HEK293 (cell line): Measurements from ENCODE around the gene ERH.

Experiments
- CTCF ChIA-PET: fragments of 350-600 bp; formaldehyde crosslinking; extraction: SDS; loops from one replicate; lab custom pipeline; 2021; ENCODE audit warnings: antibody characterized with exemption; lab: Yijun Ruan, JAX
- POLR2A ChIA-PET: fragments of 300-600 bp; formaldehyde crosslinking; extraction: SDS; loops from one replicate; lab custom pipeline; 2020; ENCODE audit warnings: antibody characterized with exemption, inconsistent platforms; lab: Yijun Ruan, JAX
- H3K27ac ChIP-seq: fragments of 200-500 bp; sonication (Bioruptor generic); 2 replicates; pipeline ENCODE4 v1.5.1; 2014; ENCODE audit warnings: low read depth, low read length, control low read depth, inconsistent platforms; ENCODE audit errors: extremely low read depth
- H3K36me3 ChIP-seq, 2 experiments: fragments of 200-500 bp in 1 of 2; sonication (Bioruptor generic) in 1 of 2; 1 replicate in 1 of 2; 2 replicates in 1 of 2; pipeline ENCODE4 v1.5.1; 2014 to 2017; ENCODE audit warnings: inconsistent platforms in 2 of 2, low read length in 2 of 2; ENCODE audit not compliant: control insufficient read depth in 2 of 2, insufficient read depth in 1 of 2
- H3K4me1 ChIP-seq: fragments of 200-500 bp; sonication (Bioruptor generic); 2 replicates; pipeline ENCODE4 v1.5.1; 2014; ENCODE audit warnings: mild to moderate bottlenecking, low read length, inconsistent platforms; ENCODE audit not compliant: control insufficient read depth, insufficient read depth
- H3K4me3 ChIP-seq: 2 replicates; pipeline ENCODE4 v1.5.1; 2011; ENCODE audit warnings: low read depth, mild to moderate bottlenecking, control low read depth, low read length, moderate library complexity
- H3K9me3 ChIP-seq: fragments of 200-500 bp; sonication (Bioruptor generic); 2 replicates; pipeline ENCODE4 v1.5.1; 2014; ENCODE audit warnings: low read depth, low read length, inconsistent platforms; ENCODE audit not compliant: control insufficient read depth, insufficient read depth
- FEZF1 ChIP-seq: fragments of 450-650 bp; formaldehyde crosslinking; IDR thresholded peaks from 2 replicates; pipeline ENCODE4 v1.5.1; 2016; ENCODE audit warnings: missing biosample characterization, missing genetic modification characterization
- MEIS1 ChIP-seq: sonication (generic); formaldehyde crosslinking; IDR thresholded peaks from 2 replicates; pipeline ENCODE4 v1.8.1; 2022; ENCODE audit warnings: missing genetic modification reagents, mild to moderate bottlenecking, borderline replicate concordance
- SCRT2 ChIP-seq: fragments of 450-650 bp; formaldehyde crosslinking; IDR thresholded peaks from 2 replicates; pipeline ENCODE4 v1.5.1; 2016; ENCODE audit warnings: missing biosample characterization, missing genetic modification characterization
- ZNF214 ChIP-seq: fragments of 450-650 bp; formaldehyde crosslinking; IDR thresholded peaks from 2 replicates; pipeline ENCODE4 v1.5.1; 2017; ENCODE audit warnings: missing biosample characterization, mild to moderate bottlenecking, missing genetic modification characterization, borderline replicate concordance
- ZNF239 ChIP-seq: fragments of 450-650 bp; formaldehyde crosslinking; IDR thresholded peaks from 2 replicates; pipeline ENCODE4 v1.5.1; 2016; ENCODE audit warnings: missing biosample characterization, missing genetic modification characterization
- ZNF266 ChIP-seq: fragments of 450-650 bp; formaldehyde crosslinking; IDR thresholded peaks from 2 replicates; pipeline ENCODE4 v1.5.1; 2016; ENCODE audit warnings: missing biosample characterization, missing genetic modification characterization, low read depth
- ZNF433 ChIP-seq: fragments of 450-650 bp; formaldehyde crosslinking; IDR thresholded peaks from 2 replicates; pipeline ENCODE4 v1.5.1; 2016; ENCODE audit warnings: missing biosample characterization, missing genetic modification characterization, low read depth
- ZNF501 ChIP-seq: fragments of 450-650 bp; formaldehyde crosslinking; IDR thresholded peaks from 2 replicates; pipeline ENCODE4 v1.5.1; 2016; ENCODE audit warnings: missing biosample characterization, missing genetic modification characterization
- ZNF521 ChIP-seq: fragments of 450-650 bp; formaldehyde crosslinking; IDR thresholded peaks from 2 replicates; pipeline ENCODE4 v1.5.1; 2017; ENCODE audit warnings: missing biosample characterization, mild to moderate bottlenecking, missing genetic modification characterization
- ZNF596 ChIP-seq: fragments of 450-650 bp; IDR thresholded peaks from 2 replicates; pipeline ENCODE4 v1.5.0; 2018; ENCODE audit warnings: missing biosample characterization, mild to moderate bottlenecking, missing genetic modification characterization, moderate library complexity
- ZNF658 ChIP-seq: fragments of 450-650 bp; formaldehyde crosslinking; IDR thresholded peaks from 2 replicates; pipeline ENCODE4; 2016; ENCODE audit warnings: missing biosample characterization, missing genetic modification characterization
- ZNF791 ChIP-seq: fragments of 450-650 bp; formaldehyde crosslinking; IDR thresholded peaks from 2 replicates; pipeline ENCODE4 v1.5.1; 2016; ENCODE audit warnings: missing biosample characterization, missing genetic modification characterization
- ZNF792 ChIP-seq: fragments of 450-650 bp; formaldehyde crosslinking; IDR thresholded peaks from 2 replicates; pipeline ENCODE4 v1.5.1; 2016; ENCODE audit warnings: missing biosample characterization, missing genetic modification characterization
- ZNF837 ChIP-seq: fragments of 450-650 bp; formaldehyde crosslinking; IDR thresholded peaks from 2 replicates; pipeline ENCODE4 v1.5.1; 2016; ENCODE audit warnings: missing biosample characterization, missing genetic modification characterization
- ZXDB ChIP-seq: fragments of 450-650 bp; formaldehyde crosslinking; IDR thresholded peaks from 2 replicates; pipeline ENCODE4 v1.5.1; 2016; ENCODE audit warnings: missing biosample characterization, missing genetic modification characterization
- TF ChIP-seq, protein P1 (sequence below): fragments of 450-650 bp; formaldehyde crosslinking; IDR thresholded peaks from 2 replicates; pipeline ENCODE4 v1.5.1; 2016; ENCODE audit warnings: missing biosample characterization, missing genetic modification characterization
- TF ChIP-seq, protein P2 (sequence below): fragments of 450-650 bp; formaldehyde crosslinking; IDR thresholded peaks from 2 replicates; pipeline ENCODE4 v1.5.1; 2016; ENCODE audit warnings: missing biosample characterization, missing genetic modification characterization
- TF ChIP-seq, protein P3 (sequence below): fragments of 450-650 bp; formaldehyde crosslinking; IDR thresholded peaks from 2 replicates; pipeline ENCODE4 v1.5.1; 2016; ENCODE audit warnings: missing biosample characterization, missing genetic modification characterization, borderline replicate concordance

The ERH gene

DNA sequence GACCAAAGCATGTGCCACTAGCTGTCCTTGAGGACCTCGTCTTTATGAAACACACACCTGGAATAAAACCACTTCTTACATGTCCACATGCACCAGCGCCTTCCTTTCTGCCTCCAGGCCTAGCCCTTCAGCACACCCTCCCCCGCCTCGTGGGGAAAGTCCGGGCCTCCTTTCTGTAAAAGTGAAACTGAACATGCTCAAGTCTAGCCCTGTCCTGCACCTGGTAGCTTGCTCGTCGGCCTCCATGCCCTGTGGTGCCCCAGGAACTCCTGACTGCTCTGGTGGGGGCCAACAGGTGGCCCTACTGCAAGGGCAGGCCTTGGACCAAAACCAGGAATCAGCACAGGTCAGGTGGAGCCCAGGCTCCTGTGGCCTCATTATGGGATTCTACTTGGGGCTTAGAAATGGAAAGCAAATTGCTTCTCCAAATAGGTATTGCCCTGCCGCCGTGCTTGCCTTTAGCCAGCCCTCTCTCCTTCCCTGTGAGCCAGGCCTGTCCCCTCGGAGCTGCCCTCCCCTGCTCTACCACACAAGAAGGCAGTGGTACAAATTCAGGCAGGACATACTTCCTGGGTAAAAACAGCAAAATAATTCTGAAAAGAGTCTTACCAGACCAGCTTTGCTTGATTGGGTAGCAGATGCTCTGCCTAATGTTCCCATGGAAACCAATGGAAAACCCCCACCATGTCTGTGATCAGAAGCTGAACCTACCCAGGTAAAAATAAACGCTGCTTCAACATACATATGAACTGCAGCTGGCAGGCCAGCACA is 43.5 kb downstream of the ERH start:
- 0 out of 2 replicates have a peak, but pooled peaks cover 2% of the 10 kb centered on the region for H3K4me1 ChIP-seq
- CTCF ChIA-PET, result interaction anchor here (0.6 kb wide), 1 partner anchor 106 kb away, joined by 3 read pairs; no protein-coding TSS in a partner anchor
- H3K27ac ChIP-seq, result no peak overlapping the region
- H3K36me3 ChIP-seq, result no peaks in the 10 kb centered on the region
- TF ChIP-seq SCRT2 (tag by site-specific recombination) (peak; percentile 52; the same call in 1 of the 2 replicates), ZNF837 (tag by site-specific recombination) (no peak)
- TF ChIP-seq, protein P1, sequence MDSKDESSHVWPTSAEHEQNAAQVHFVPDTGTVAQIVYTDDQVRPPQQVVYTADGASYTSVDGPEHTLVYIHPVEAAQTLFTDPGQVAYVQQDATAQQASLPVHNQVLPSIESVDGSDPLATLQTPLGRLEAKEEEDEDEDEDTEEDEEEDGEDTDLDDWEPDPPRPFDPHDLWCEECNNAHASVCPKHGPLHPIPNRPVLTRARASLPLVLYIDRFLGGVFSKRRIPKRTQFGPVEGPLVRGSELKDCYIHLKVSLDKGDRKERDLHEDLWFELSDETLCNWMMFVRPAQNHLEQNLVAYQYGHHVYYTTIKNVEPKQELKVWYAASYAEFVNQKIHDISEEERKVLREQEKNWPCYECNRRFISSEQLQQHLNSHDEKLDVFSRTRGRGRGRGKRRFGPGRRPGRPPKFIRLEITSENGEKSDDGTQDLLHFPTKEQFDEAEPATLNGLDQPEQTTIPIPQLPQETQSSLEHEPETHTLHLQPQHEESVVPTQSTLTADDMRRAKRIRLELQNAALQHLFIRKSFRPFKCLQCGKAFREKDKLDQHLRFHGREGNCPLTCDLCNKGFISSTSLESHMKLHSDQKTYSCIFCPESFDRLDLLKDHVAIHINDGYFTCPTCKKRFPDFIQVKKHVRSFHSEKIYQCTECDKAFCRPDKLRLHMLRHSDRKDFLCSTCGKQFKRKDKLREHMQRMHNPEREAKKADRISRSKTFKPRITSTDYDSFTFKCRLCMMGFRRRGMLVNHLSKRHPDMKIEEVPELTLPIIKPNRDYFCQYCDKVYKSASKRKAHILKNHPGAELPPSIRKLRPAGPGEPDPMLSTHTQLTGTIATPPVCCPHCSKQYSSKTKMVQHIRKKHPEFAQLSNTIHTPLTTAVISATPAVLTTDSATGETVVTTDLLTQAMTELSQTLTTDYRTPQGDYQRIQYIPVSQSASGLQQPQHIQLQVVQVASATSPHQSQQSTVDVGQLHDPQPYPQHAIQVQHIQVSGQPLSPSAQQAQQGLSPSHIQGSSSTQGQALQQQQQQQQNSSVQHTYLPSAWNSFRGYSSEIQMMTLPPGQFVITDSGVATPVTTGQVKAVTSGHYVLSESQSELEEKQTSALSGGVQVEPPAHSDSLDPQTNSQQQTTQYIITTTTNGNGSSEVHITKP (tag by site-specific recombination), result no peak
- H3K9me3 ChIP-seq, result no peaks in the 10 kb centered on the region
- H3K4me3 ChIP-seq, result no peak overlapping the region
- POLR2A ChIA-PET, result no interaction called here

DNA sequence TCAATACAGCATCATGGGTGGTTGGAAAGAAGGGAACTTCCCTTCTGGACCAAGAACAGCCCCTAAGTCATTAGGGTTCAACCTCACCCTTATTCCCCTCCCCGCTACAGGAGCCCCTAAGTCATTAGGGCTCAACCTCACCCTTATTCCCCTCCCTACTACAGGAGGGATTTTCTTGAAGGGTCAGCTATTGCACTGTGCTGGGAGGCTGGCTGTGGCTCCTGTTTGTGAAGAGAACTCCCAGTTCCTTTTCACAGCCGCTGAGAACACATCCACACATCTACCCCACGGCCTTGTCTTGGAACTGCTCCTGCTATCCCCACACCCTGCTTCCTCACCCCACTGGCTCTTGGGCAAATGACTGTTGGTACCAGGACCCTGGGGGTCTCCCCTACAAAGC is 44.9 kb downstream of the ERH start:
- POLR2A ChIA-PET, result no interaction called here
- TF ChIP-seq FEZF1 (tag by site-specific recombination) (no peak), ZNF501 (tag by site-specific recombination) (no peak), ZXDB (tag by site-specific recombination) (no peak), ZNF266 (tag by site-specific recombination) (no peak), ZNF658 (tag by site-specific recombination) (no peak), ZNF791 (tag by site-specific recombination) (no peak), ZNF792 (no peak), ZNF596 (no peak), MEIS1 (CRISPR knock-in tag) (no peak), ZNF239 (tag by site-specific recombination) (no peak), ZNF214 (no peak), ZNF521 (tag by site-specific recombination) (no peak), ZNF433 (no peak)
- TF ChIP-seq, protein P2, sequence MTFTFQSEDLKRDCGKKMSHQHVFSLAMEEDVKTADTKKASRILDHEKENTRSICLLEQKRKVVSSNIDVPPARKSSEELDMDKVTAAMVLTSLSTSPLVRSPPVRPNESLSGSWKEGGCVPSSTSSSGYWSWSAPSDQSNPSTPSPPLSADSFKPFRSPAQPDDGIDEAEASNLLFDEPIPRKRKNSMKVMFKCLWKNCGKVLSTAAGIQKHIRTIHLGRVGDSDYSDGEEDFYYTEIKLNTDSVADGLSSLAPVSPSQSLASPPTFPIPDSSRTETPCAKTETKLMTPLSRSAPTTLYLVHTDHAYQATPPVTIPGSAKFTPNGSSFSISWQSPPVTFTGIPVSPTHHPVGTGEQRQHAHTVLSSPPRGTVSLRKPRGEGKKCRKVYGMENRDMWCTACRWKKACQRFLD (tag by site-specific recombination), result no peak
- TF ChIP-seq, protein P3, sequence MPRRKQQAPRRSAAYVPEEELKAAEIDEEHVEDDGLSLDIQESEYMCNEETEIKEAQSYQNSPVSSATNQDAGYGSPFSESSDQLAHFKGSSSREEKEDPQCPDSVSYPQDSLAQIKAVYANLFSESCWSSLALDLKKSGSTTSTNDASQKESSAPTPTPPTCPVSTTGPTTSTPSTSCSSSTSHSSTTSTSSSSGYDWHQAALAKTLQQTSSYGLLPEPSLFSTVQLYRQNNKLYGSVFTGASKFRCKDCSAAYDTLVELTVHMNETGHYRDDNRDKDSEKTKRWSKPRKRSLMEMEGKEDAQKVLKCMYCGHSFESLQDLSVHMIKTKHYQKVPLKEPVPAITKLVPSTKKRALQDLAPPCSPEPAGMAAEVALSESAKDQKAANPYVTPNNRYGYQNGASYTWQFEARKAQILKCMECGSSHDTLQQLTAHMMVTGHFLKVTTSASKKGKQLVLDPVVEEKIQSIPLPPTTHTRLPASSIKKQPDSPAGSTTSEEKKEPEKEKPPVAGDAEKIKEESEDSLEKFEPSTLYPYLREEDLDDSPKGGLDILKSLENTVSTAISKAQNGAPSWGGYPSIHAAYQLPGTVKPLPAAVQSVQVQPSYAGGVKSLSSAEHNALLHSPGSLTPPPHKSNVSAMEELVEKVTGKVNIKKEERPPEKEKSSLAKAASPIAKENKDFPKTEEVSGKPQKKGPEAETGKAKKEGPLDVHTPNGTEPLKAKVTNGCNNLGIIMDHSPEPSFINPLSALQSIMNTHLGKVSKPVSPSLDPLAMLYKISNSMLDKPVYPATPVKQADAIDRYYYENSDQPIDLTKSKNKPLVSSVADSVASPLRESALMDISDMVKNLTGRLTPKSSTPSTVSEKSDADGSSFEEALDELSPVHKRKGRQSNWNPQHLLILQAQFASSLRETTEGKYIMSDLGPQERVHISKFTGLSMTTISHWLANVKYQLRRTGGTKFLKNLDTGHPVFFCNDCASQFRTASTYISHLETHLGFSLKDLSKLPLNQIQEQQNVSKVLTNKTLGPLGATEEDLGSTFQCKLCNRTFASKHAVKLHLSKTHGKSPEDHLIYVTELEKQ, result no peak
- TF ChIP-seq, protein P1 (tag by site-specific recombination), result no peak
- TF ChIP-seq, all 188 proteins: peak for 0
- Histone ChIP-seq H3K4me3 (no peak overlapping the region), H3K36me3 (peaks cover 0 to 5% of the 10 kb centered on the region in 2 experiments; a peak in 1 of 3 replicates), H3K27ac (no peak overlapping the region), H3K9me3 (no peaks in the 10 kb centered on the region), H3K4me1 (0 out of 2 replicates have a peak, but pooled peaks cover 2% of the 10 kb centered on the region)
- CTCF ChIA-PET, result no interaction called here
